SK-N-SH treated with all-trans-retinoic acid at 6 μM for 48 hours (cell line): Measurements from ENCODE around the gene LENEP.

Experiments
- ZC3H10 ChIP-seq: fragments of 250-450 bp; sonication (Bioruptor Pico); IDR thresholded peaks from 2 replicates; pipeline ENCODE4 v1.5.1; 2021; ENCODE audit warnings: mild to moderate bottlenecking, moderate library complexity
- TF ChIP-seq, protein P1 (sequence below): fragments of 250-450 bp; sonication (Bioruptor Pico); IDR thresholded peaks from 2 replicates; pipeline ENCODE4 v1.8.0; 2020; ENCODE audit warnings: mild to moderate bottlenecking, moderate library complexity, borderline replicate concordance

DNA sequence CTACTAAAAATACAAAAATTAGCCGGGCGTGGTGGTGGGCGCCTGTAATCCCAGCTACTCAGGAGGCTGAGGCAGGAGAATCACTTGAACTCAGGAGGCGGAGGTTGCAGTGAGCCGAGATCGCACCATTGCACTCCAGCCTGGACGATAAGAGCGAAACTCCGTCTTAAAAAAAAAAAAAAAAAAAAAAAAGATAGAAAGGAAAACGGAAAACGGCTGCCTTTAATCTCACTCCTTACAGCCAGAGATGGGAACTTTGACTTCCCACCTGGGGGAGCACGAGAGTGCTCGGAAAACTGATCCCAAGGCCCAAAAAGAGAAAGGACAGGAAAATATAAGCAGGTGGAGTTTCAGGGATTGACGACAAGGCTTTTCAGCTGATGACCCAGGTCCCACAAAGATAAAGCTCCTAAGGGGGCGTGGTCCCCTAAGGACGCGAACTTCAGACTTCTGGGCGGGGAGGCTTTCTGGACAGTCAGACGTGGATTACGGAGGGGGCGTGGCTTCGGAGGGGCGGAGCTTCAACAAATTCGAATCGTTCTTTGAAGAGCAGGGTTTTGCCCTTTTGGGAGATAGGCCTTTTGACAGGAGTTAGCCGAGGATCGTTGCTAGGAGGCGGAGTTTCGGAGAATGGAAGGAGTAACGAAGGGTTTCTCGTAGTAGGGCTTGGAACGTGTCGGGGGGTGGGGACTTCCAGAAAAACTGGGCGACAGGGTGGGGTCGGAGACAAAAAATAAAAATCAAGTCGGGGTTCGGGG is 19.9 kb upstream of the LENEP start:
- TF ChIP-seq ZC3H10 (CRISPR knock-in tag), result no peak
- TF ChIP-seq, protein P1, sequence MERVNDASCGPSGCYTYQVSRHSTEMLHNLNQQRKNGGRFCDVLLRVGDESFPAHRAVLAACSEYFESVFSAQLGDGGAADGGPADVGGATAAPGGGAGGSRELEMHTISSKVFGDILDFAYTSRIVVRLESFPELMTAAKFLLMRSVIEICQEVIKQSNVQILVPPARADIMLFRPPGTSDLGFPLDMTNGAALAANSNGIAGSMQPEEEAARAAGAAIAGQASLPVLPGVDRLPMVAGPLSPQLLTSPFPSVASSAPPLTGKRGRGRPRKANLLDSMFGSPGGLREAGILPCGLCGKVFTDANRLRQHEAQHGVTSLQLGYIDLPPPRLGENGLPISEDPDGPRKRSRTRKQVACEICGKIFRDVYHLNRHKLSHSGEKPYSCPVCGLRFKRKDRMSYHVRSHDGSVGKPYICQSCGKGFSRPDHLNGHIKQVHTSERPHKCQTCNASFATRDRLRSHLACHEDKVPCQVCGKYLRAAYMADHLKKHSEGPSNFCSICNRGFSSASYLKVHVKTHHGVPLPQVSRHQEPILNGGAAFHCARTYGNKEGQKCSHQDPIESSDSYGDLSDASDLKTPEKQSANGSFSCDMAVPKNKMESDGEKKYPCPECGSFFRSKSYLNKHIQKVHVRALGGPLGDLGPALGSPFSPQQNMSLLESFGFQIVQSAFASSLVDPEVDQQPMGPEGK (CRISPR knock-in tag), result no peak
